ENCODE measurements around the gene CHRNB2.

DNA sequence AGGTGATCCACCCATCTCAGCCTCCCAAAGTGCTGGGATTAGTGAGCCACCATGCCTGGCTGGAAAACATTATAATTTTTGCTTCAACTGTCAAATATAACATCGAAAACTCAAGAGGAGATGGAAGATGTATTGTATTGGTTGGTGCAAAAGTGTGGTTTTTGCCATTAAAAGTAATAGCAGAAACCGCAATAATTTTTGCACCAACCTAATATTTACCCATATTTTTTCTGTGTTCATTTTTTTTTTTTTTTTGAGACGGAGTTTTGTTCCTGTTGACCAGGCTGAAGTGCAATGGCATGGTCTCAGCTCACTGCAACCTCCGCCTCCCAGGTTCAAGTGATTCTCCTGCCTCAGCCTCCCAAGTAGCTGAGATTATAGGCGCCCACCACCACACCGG, 38.3 kb upstream of the CHRNB2 start:
- TF ChIP-seq POLR2A (IDR thresholded peaks at IDR 0.05; ENCODE audit: low read depth) (no peak), CTCF (IDR thresholded peaks at IDR 0.05) (no peak), EP300 (IDR thresholded peaks at IDR 0.05) (no peak)

All from esophagus muscularis mucosa (tissue), 4 donors.